ENCODE measurements around the gene SPCS2.

DNA sequence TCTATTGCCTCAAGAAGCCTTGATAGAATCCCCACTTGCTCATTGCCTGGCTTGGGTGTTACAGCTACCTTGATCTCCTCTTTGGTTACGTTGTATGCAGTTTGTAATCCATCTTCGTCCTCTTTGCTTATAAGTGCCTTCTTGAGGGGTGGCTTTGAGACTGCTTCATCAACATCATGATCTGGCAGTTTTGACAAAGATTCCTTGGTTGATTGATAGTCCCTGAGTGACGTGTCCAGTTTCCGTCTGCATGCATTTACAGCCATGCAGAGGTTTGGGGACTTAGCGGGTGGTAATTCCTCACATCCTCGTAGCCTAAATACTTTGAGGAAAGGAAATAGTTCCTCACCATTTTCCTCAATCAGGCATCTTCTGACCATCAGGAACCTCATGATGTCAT lies 62.8 kb downstream of the SPCS2 start:
- TF ChIP-seq POLR2A (IDR thresholded peaks at IDR 0.05) = no peak
- no peak for TF ChIP-seq CTCF (IDR thresholded peaks at IDR 0.05)
- TF ChIP-seq POLR2AphosphoS5 (IDR thresholded peaks at IDR 0.05) = no peak
- TF ChIP-seq EP300 (IDR thresholded peaks at IDR 0.05) = no peak

Data from upper lobe of left lung (tissue), 4 donors.